ENCODE measurements around the gene COPG2. TPM values are rescaled to one million over a fixed set of nuclear protein-coding genes. Genes with fewer than 3 reads are reported as not detected.

The COPG2 gene
- total and polyA plus RNA-seq, 2 of the 4 experiments (the other 2 are of a cell fraction): 18.1 to 50.0 TPM

DNA sequence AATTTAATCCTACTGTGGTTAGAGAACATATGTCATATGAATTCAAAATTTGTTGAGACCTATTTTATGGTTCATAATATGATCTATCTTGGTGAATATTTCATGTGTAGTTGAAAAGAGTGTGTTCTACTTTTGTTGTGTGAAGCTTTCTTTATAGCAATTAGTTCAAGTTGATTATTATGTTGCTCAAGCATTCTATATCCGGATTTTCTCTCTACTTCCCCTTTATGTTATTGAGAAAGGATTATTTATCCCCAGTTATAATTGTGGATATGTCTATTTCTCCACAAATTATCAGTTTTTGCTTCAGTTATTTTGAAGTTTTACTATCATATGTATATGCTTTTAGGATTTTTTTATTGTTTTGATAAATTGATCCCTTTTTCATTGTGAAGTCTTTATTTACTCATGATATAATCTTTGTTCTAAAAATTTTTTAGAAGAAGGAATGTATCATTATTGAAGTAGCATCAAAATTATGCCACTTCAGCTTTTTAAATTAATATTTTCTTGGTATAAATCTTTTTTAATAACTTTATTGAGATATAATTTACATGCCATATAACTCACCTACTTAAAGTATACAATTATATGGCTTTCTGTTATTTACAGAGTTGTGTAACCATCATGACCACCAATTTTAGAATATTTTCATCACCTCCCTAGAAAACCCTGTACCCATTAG is 188.7 kb downstream of the COPG2 start:
- no peak overlapping the region for H3K4ac ChIP-seq (ENCODE audit: low read depth, low read length)
- no peak overlapping the region for H2BK5ac ChIP-seq (ENCODE audit: low read depth, low read length, poor library complexity, severe bottlenecking)
- H3K27me3 ChIP-seq (ENCODE audit: control insufficient read depth, insufficient read depth, low read length): no peaks in the 10 kb centered on the region; the same call in 1 of the 2 replicates
- peaks cover 4% of the 10 kb centered on the region for H3K9me3 ChIP-seq (ENCODE audit: control insufficient read depth, insufficient read depth, low read length)
- no peaks in the 10 kb centered on the region for H4K20me1 ChIP-seq (ENCODE audit: insufficient read depth, low read length)
- H3K18ac ChIP-seq (ENCODE audit: low read depth, low read length): no peak overlapping the region
- ATAC-seq (ENCODE audit: low read depth) (no peak), DNase-seq (no peak)
- no peak overlapping the region for H3K4me2 ChIP-seq (ENCODE audit: low read depth, low read length)
- dilution Hi-C loops (cut with HindIII; ENCODE audit: low sequenced_read_pairs, unreplicated experiment) (no loop called here), in situ Hi-C loops (cut with MboI; ENCODE audit: low sequenced_read_pairs) (loop anchor here (10.0 kb wide), 1 partner anchor 405 kb away; the partner anchor contains the start of gene KLHDC10), intact Hi-C loops (cut with micrococcal nuclease) (no loop called here)
- no peak overlapping the region for H2AK5ac ChIP-seq (ENCODE audit: low read depth, low read length)
- no peak overlapping the region for H4K8ac ChIP-seq (ENCODE audit: low read depth in 2 of 2, low read length in 2 of 2)
- no peak overlapping the region for H3K14ac ChIP-seq (replicated peaks; ENCODE audit: low read depth, low read length)
- no peak overlapping the region for H2AFZ ChIP-seq (replicated peaks; ENCODE audit: low read length, poor library complexity)
- no peaks in the 10 kb centered on the region for H3K79me1 ChIP-seq (ENCODE audit: low read depth in 1 of 2, low read length in 2 of 2)
- H2BK20ac ChIP-seq (ENCODE audit: low read depth, low read length): no peak overlapping the region
- H3K4me1 ChIP-seq (ENCODE audit: control insufficient read depth, insufficient read depth, low read length): no peaks in the 10 kb centered on the region
- no TSS peak for BruUV-seq (replicated peaks)
- no peak overlapping the region for H3K56ac ChIP-seq (ENCODE audit: extremely low read depth, insufficient read depth, low read length)
- WGBS, 2 experiments (ENCODE audit: extremely low coverage in 2 of 2, insufficient read length in 1 of 2): no CpG with 5 or more reads among the region's 1 CpG
- H2AK9ac ChIP-seq (replicated peaks; ENCODE audit: low read depth, low read length, poor library complexity): no peak overlapping the region
- H4K91ac ChIP-seq (ENCODE audit: insufficient read depth, low read depth, low read length): no peak overlapping the region
- no peak overlapping the region for H2BK15ac ChIP-seq (ENCODE audit: low read depth, low read length)
- TF ChIP-seq, protein P1, sequence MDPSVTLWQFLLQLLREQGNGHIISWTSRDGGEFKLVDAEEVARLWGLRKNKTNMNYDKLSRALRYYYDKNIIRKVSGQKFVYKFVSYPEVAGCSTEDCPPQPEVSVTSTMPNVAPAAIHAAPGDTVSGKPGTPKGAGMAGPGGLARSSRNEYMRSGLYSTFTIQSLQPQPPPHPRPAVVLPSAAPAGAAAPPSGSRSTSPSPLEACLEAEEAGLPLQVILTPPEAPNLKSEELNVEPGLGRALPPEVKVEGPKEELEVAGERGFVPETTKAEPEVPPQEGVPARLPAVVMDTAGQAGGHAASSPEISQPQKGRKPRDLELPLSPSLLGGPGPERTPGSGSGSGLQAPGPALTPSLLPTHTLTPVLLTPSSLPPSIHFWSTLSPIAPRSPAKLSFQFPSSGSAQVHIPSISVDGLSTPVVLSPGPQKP (IDR thresholded peaks at IDR 0.05; ENCODE audit: borderline replicate concordance, low read depth, low read length): no peak
- TF ChIP-seq BHLHE40 (IDR thresholded peaks at IDR 0.05; ENCODE audit: low read depth, low read length) (no peak), MAZ (IDR thresholded peaks at IDR 0.05; ENCODE audit: borderline replicate concordance, low read depth, low read length) (no peak), NFE2L2 (IDR thresholded peaks at IDR 0.05; ENCODE audit: low read depth, low read length) (no peak), FOS (IDR thresholded peaks at IDR 0.05; ENCODE audit: low read depth, low read length) (no peak), SMC3 (IDR thresholded peaks at IDR 0.05; ENCODE audit: low read depth, low read length) (no peak), CHD1 (IDR thresholded peaks at IDR 0.05; ENCODE audit: low read depth, low read length) (no peak), RCOR1 (IDR thresholded peaks at IDR 0.05; ENCODE audit: insufficient replicate concordance, low read length) (no peak), POLR2A (IDR thresholded peaks at IDR 0.05; ENCODE audit: low read depth, low read length) (no peak), MAFK (IDR thresholded peaks at IDR 0.05; ENCODE audit: low read depth, low read length) (no peak), RAD21 (IDR thresholded peaks at IDR 0.05; ENCODE audit: low read length) (no peak), CEBPB (IDR thresholded peaks at IDR 0.05; ENCODE audit: low read depth, low read length) (no peak)
- TF ChIP-seq, protein P2, sequence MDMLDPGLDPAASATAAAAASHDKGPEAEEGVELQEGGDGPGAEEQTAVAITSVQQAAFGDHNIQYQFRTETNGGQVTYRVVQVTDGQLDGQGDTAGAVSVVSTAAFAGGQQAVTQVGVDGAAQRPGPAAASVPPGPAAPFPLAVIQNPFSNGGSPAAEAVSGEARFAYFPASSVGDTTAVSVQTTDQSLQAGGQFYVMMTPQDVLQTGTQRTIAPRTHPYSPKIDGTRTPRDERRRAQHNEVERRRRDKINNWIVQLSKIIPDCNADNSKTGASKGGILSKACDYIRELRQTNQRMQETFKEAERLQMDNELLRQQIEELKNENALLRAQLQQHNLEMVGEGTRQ (IDR thresholded peaks at IDR 0.05; ENCODE audit: low read depth, low read length): no peak
- ChIA-PET CTCF (no interaction called here), POLR2A (ENCODE audit: unreplicated experiment) (interaction anchor here (0.7 kb wide), 1 partner anchor 9 kb away, joined by 4 read pairs; no protein-coding TSS in a partner anchor)
- no peaks in the 10 kb centered on the region for H3K9me1 ChIP-seq (ENCODE audit: insufficient read depth, low read length)
- no peaks in the 10 kb centered on the region for H3K36me3 ChIP-seq (ENCODE audit: control insufficient read depth, insufficient read depth, low read length)
- H3K4me3 ChIP-seq (ENCODE audit: insufficient read depth, low read depth, low read length): no peak overlapping the region
- no peak overlapping the region for H3K9ac ChIP-seq (ENCODE audit: low read depth, low read length)
- no peak overlapping the region for H3K27ac ChIP-seq (ENCODE audit: insufficient read depth, low read length)
- H4K5ac ChIP-seq (ENCODE audit: low read depth, low read length): no peak overlapping the region
- H3K23ac ChIP-seq (ENCODE audit: low read depth, low read length): no peak overlapping the region
- H2BK120ac ChIP-seq (ENCODE audit: low read depth, low read length): no peak overlapping the region
